ENCODE measurements around the gene OR4D10.

Gene OR4D10

GRCh38 chr11:59520741-59521140, 47.6 kb downstream of the OR4D10 start:
- DNase-seq (ENCODE audit: low read depth) = no peak
- no peak for TF ChIP-seq CTCF (IDR thresholded peaks at IDR 0.05; ENCODE audit: control insufficient read depth, extremely low read depth, insufficient read depth)
- H3K4me3 ChIP-seq (ENCODE audit: low read depth, low read length) = no peak overlapping the region

GRCh38 chr11:59523541-59523940, 50.4 kb downstream of the OR4D10 start:
- TF ChIP-seq CTCF (IDR thresholded peaks at IDR 0.05; ENCODE audit: control insufficient read depth, extremely low read depth, insufficient read depth) = no peak
- no peak overlapping the region for H3K4me3 ChIP-seq (ENCODE audit: low read depth, low read length)
- DNase-seq (ENCODE audit: low read depth) = no peak

- TF ChIP-seq CTCF (IDR thresholded peaks at IDR 0.05; ENCODE audit: control insufficient read depth, extremely low read depth, insufficient read depth) = no peak
- H3K4me3 ChIP-seq (ENCODE audit: low read depth, low read length) = no peak overlapping the region
- no peak for DNase-seq (ENCODE audit: low read depth)
Observed at GRCh38 chr11:59528711-59529110, 55.6 kb downstream of the OR4D10 start.

Measured in LNCaP clone FGC (cell line).